Pancreas (tissue), 10 donors: ENCODE data around the gene OR2S2. TPM values are rescaled to one million over a fixed set of nuclear protein-coding genes. Genes with fewer than 3 reads are reported as not detected.
A peak's percentile ranks its signal among the peaks of the same experiment; 100 is the strongest.

ENCODE experiments used
- ATAC-seq, 4 donors: fragments of 200-7000 bp; cut with Tn5 transposase; one replicate each; pipeline versions ENCODE4 v1.8.0 to v1.9.1; 2020; ENCODE audit warnings: mild to moderate bottlenecking in 4 of 4, moderate library complexity in 4 of 4
- DNase-seq, 6 donors: peaks; one replicate each; pipeline ENCODE4 v3.0.0-alpha.2; 2020
- FAIRE-seq: peaks from 2 replicates; lab custom pipeline; 2012; peaks lifted over from hg19 to GRCh38; lab: Jason Lieb, UNC
- H3K27ac ChIP-seq, 4 donors: fragments of 200-600 bp; sonication (generic); 1 replicate in 3 of 4; 2 replicates in 1 of 4; pipeline versions ENCODE4 v1.5.0 to v1.8.0; 2020
- H3K27me3 ChIP-seq, 4 donors: fragments of 200-600 bp; one replicate each; pipeline ENCODE4 v1.8.0; 2021
- H3K36me3 ChIP-seq, 3 donors: fragments of 200-600 bp; sonication (generic) in 1 of 3; one replicate each; pipeline versions ENCODE4 v1.5.0 to v1.8.0; 2020 to 2021
- H3K4me1 ChIP-seq, 3 donors: fragments of 200-600 bp; one replicate each; pipeline ENCODE4 v1.8.0; 2021
- H3K4me3 ChIP-seq, 4 donors: fragments of 200-600 bp; sonication (generic) in 2 of 4; one replicate each; pipeline versions ENCODE4 v1.5.0 to v1.8.0; 2020 to 2021
- H3K9me3 ChIP-seq, 4 donors: fragments of 200-600 bp; one replicate each; pipeline ENCODE4 v1.8.0; 2021
- CTCF ChIP-seq, 4 donors: fragments of 200-600 bp; sonication (generic) in 3 of 4; IDR thresholded peaks; one replicate each; pipeline versions ENCODE4 v1.5.0 to v1.8.0; 2021; ENCODE audit warnings: antibody characterized with exemption in 4 of 4
- WGBS, 2 donors: extraction: QIAGEN DNeasy Blood & Tissue Kit; methylation state at CpG; one replicate each; pipeline ENCODE4 v1.1.7; 2013; 5-methylcytosine and 5-hydroxymethylcytosine counted together
- intact Hi-C, 3 donors: fragments of 100-400 bp; cut with DNase I; formaldehyde crosslinking; loops; one replicate each; pipeline versions ENCODE4 v1.11.1 to v1.14.2; 2022
- polyA plus RNA-seq, 2 donors: library from polyadenylated mRNA; stranded (reverse); fragments of 200-250 nt; gene quantifications; one replicate each; pipeline ENCODE4 v1.2.3, GENCODE V29; 2013
- total RNA-seq, 6 donors: library from RNA; stranded (reverse); fragmentation: NEBNext Ultra II Directional in 4 of 6; extraction: Animal tissue kit (Norgen Biotek cat#: 25700) in 4 of 6; gene quantifications; one replicate each; pipeline versions ENCODE4 v1.2.1 to v1.2.4, GENCODE V29; 2021 to 2023
- donor health status: healthy with polysubstance abuse.
- donor health status: DM: no; HTN: no; CAD: no; lungs with moderate emphysema.
- donor health status: DM: no; HTN: no; CAD: no.
- donor health status: control.
- donor health status: control.
- donor health status: Bipolar disorder and iron deficiency.
- donor health status: DM: yes; HTN: yes; CAD: no.
- donor health status: DM: no; HTN: no; CAD: no.
- donor health status: DM: no; HTN: no; CAD: no.
- donor health status: DM: yes; HTN: yes; CAD: no.

Gene OR2S2
- total and polyA plus RNA-seq, 8 donors, result not detected

GRCh38 chr9:35923927-35924763 lies 33.8 kb downstream of the OR2S2 start:
- H3K36me3 ChIP-seq, result no peaks in the 10 kb centered on the region
- H3K27ac ChIP-seq, result peak overlapping the region in 1 of 4 donors; percentile 47
- ATAC-seq (peak; percentile 60 to 88 (median 84)), FAIRE-seq (no peak), DNase-seq (no peak)
- no peaks in the 10 kb centered on the region for H3K27me3 ChIP-seq
- TF ChIP-seq CTCF (IDR thresholded peaks at IDR 0.05), result no peak
- 63 to 75% methylated on average over 9 of the region's 9 CpGs for WGBS, 2 donors
- H3K4me3 ChIP-seq, result no peak overlapping the region
- H3K9me3 ChIP-seq, result no peaks in the 10 kb centered on the region
- intact Hi-C loops, result no loop called here
- peaks cover 0 to 3% (median 0%) of the 10 kb centered on the region in 3 donors for H3K4me1 ChIP-seq

GRCh38 chr9:35923598-35923926 lies 34.4 kb downstream of the OR2S2 start:
- H3K9me3 ChIP-seq, result no peaks in the 10 kb centered on the region
- ATAC-seq (no peak), FAIRE-seq (no peak), DNase-seq (no peak)
- peaks cover 0 to 3% (median 0%) of the 10 kb centered on the region in 3 donors for H3K4me1 ChIP-seq
- H3K4me3 ChIP-seq, result no peak overlapping the region
- no peaks in the 10 kb centered on the region for H3K27me3 ChIP-seq
- peak overlapping the region in 1 of 4 donors; percentile 47 for H3K27ac ChIP-seq
- TF ChIP-seq CTCF (IDR thresholded peaks at IDR 0.05), result no peak
- WGBS, 2 donors, result 90 to 93% methylated on average over 1 of the region's 1 CpG
- intact Hi-C loops, result no loop called here
- H3K36me3 ChIP-seq, result no peaks in the 10 kb centered on the region

GRCh38 chr9:35920051-35920620 lies 37.8 kb downstream of the OR2S2 start:
- no peak for DNase-seq
- intact Hi-C loops, result no loop called here
- no peaks in the 10 kb centered on the region for H3K36me3 ChIP-seq
- 85 to 93% methylated on average over 4 of the region's 4 CpGs for WGBS, 2 donors
- no peak for FAIRE-seq
- peaks cover 0 to 3% (median 0%) of the 10 kb centered on the region in 3 donors for H3K4me1 ChIP-seq
- H3K27ac ChIP-seq, result peak overlapping the region in 1 of 4 donors; percentile 3
- ATAC-seq, result peak in 1 of 4 donors; percentile 28
- H3K4me3 ChIP-seq, result no peak overlapping the region
- H3K27me3 ChIP-seq, result no peaks in the 10 kb centered on the region
- no peak for TF ChIP-seq CTCF (IDR thresholded peaks at IDR 0.05)
- H3K9me3 ChIP-seq, result no peaks in the 10 kb centered on the region

GRCh38 chr9:35919212-35920008 lies 38.5 kb downstream of the OR2S2 start:
- FAIRE-seq, result no peak
- ATAC-seq, result no peak
- 82 to 83% methylated on average over 3 of the region's 3 CpGs for WGBS, 2 donors
- H3K4me1 ChIP-seq, result peaks cover 0 to 3% (median 0%) of the 10 kb centered on the region in 3 donors
- no peaks in the 10 kb centered on the region for H3K36me3 ChIP-seq
- no peak for TF ChIP-seq CTCF (IDR thresholded peaks at IDR 0.05)
- H3K27me3 ChIP-seq, result no peaks in the 10 kb centered on the region
- no peak for DNase-seq
- no peaks in the 10 kb centered on the region for H3K9me3 ChIP-seq
- intact Hi-C loops, result no loop called here
- peak overlapping the region in 1 of 4 donors; percentile 3 for H3K27ac ChIP-seq
- no peak overlapping the region for H3K4me3 ChIP-seq
